Mesodermal cell (in vitro differentiated cells): ENCODE measurements around the gene TECPR1.

Source experiments
- H3K27ac ChIP-seq: 2 replicates; pipeline ENCODE4 v1.7.0; 2013; ENCODE audit warnings: mild to moderate bottlenecking, low read depth, low read length, moderate library complexity; ENCODE audit not compliant: severe bottlenecking
- H3K36me3 ChIP-seq: 2 replicates; pipeline ENCODE4 v1.7.1; 2013; ENCODE audit warnings: mild to moderate bottlenecking, low read length, moderate library complexity; ENCODE audit not compliant: control insufficient read depth, insufficient read depth
- H3K4me1 ChIP-seq: one replicate; pipeline ENCODE4 v1.7.1; 2013; ENCODE audit warnings: mild to moderate bottlenecking, low read length; ENCODE audit not compliant: insufficient read depth, control insufficient read depth, poor library complexity, severe bottlenecking
- H3K4me3 ChIP-seq: 2 replicates; pipeline ENCODE4 v1.7.0; 2013; ENCODE audit warnings: low read length, control low read depth, mild to moderate bottlenecking; ENCODE audit not compliant: insufficient read depth, poor library complexity, severe bottlenecking; ENCODE audit errors: extremely low read depth
- H3K9me3 ChIP-seq: 2 replicates; pipeline ENCODE4 v1.7.1; 2013; ENCODE audit warnings: mild to moderate bottlenecking, low read length, moderate library complexity; ENCODE audit not compliant: control insufficient read depth
- WGBS, 2 experiments: methylation state at CpG; one replicate each; pipeline ENCODE4 v1.1.5; 2013; ENCODE audit warnings: missing lambda C conversion rate in 2 of 2; ENCODE audit not compliant: insufficient coverage in 2 of 2; 5-methylcytosine and 5-hydroxymethylcytosine counted together

Gene TECPR1

DNA sequence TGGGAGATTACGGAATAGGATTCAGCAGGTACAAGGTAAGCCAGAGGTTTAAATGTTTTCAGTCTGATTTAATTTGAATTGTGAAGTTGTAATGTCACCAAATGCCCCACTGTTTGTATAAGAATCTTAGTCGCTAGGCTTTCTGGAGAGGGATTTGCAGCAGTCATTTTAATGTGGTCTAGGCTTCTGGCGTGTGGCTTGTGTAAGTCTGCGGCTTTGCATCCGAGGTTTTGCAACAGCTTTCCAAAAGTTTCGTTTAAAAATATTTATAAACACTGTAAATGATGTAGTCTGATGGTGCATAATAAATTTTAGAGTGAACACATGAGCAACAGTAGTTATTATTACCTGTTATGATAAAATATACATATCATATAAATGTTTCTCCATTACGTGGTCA lies 66.9 kb downstream of the TECPR1 start:
- H3K27ac ChIP-seq, result no peak overlapping the region
- 94 to 100% methylated on average over 2 of the region's 7 CpGs for WGBS, 2 experiments
- no peak overlapping the region for H3K4me3 ChIP-seq
- no peaks in the 10 kb centered on the region for H3K4me1 ChIP-seq
- peaks cover 22% of the 10 kb centered on the region for H3K36me3 ChIP-seq
- H3K9me3 ChIP-seq, result no peaks in the 10 kb centered on the region

GRCh38 chr7:98180751-98181150 lies 71.3 kb downstream of the TECPR1 start:
- H3K36me3 ChIP-seq, result peaks cover 12% of the 10 kb centered on the region
- WGBS, 2 experiments, result 94 to 97% methylated on average over 8 of the region's 8 CpGs
- H3K9me3 ChIP-seq, result no peaks in the 10 kb centered on the region

DNA sequence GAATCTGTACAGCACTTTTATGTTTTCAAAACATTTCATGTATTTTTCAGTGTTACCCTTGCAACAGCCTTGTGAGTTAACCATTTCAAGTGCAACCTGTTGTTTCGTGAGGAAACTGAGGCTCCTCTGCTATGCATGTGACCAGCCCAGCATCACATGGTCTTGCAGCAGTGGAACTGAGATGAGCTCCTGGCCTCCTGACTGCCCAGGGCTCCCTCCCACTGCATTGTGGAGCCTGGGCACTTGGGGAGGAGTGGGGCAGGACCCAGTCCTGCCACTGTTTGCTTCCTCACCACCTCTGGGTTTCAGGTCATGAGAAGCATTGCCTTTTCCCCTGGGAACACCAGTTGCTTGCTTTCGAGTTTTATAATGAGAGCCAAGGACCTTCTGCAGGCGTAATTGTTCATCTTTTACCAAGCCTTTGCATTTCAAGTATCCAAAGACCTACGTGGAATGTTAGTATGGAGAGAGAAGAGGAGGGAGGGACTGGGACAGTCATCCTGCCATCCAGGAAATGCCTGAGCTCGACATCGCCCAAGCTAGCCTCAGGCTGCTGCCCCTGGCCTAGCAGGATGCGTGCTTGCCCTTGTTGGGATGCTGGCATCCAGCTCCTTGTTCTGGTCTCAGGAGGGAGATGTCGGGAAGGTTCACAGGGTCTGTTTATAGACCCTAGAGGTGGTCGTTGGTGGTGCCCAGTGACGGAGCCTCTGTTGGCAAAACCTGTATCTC lies 73.1 kb downstream of the TECPR1 start:
- Histone ChIP-seq H3K9me3 (no peaks in the 10 kb centered on the region), H3K36me3 (peaks cover 27% of the 10 kb centered on the region), H3K4me1 (peaks cover 8% of the 10 kb centered on the region), H3K4me3 (no peak overlapping the region), H3K27ac (no peak overlapping the region)
- 70 to 92% methylated on average over 6 to 9 of the region's 10 CpGs for WGBS, 2 experiments

More at GRCh38 chr7:98180751-98181150, 71.3 kb downstream of the TECPR1 start:
- H3K27ac ChIP-seq, result no peak overlapping the region
- H3K4me3 ChIP-seq, result no peak overlapping the region
- peaks cover 8% of the 10 kb centered on the region for H3K4me1 ChIP-seq

- WGBS, 2 experiments, result 88 to 97% methylated on average over 15 to 16 of the region's 16 CpGs
- peaks cover 27% of the 10 kb centered on the region for H3K36me3 ChIP-seq
Measured at GRCh38 chr7:98178321-98178720, 73.7 kb downstream of the TECPR1 start.

GRCh38 chr7:98177553-98177952 lies 74.5 kb downstream of the TECPR1 start:
- Histone ChIP-seq H3K4me1 (peaks cover 8% of the 10 kb centered on the region), H3K4me3 (no peak overlapping the region), H3K36me3 (peaks cover 27% of the 10 kb centered on the region), H3K9me3 (no peaks in the 10 kb centered on the region), H3K27ac (no peak overlapping the region)
- WGBS, 2 experiments, result 93 to 95% methylated on average over 3 to 5 of the region's 6 CpGs

More at GRCh38 chr7:98178321-98178720, 73.7 kb downstream of the TECPR1 start:
- Histone ChIP-seq H3K27ac (no peak overlapping the region), H3K9me3 (no peaks in the 10 kb centered on the region), H3K4me3 (no peak overlapping the region), H3K4me1 (peaks cover 8% of the 10 kb centered on the region)

GRCh38 chr7:98175260-98175940 lies 76.6 kb downstream of the TECPR1 start:
- peaks cover 29% of the 10 kb centered on the region for H3K36me3 ChIP-seq
- 89 to 93% methylated on average over 5 to 6 of the region's 8 CpGs for WGBS, 2 experiments

GRCh38 chr7:98174334-98175259 lies 77.4 kb downstream of the TECPR1 start:
- H3K4me1 ChIP-seq, result peaks cover 8% of the 10 kb centered on the region
- H3K4me3 ChIP-seq, result no peak overlapping the region
- no peaks in the 10 kb centered on the region for H3K9me3 ChIP-seq
- 95 to 96% methylated on average over 18 to 19 of the region's 20 CpGs for WGBS, 2 experiments
- H3K27ac ChIP-seq, result no peak overlapping the region
- H3K36me3 ChIP-seq, result peaks cover 28% of the 10 kb centered on the region

More at GRCh38 chr7:98175260-98175940, 76.6 kb downstream of the TECPR1 start:
- Histone ChIP-seq H3K4me3 (no peak overlapping the region), H3K9me3 (no peaks in the 10 kb centered on the region), H3K4me1 (peaks cover 8% of the 10 kb centered on the region), H3K27ac (no peak overlapping the region)

- no peaks in the 10 kb centered on the region for H3K9me3 ChIP-seq
Measured at GRCh38 chr7:98171449-98171848, 80.6 kb downstream of the TECPR1 start.

DNA sequence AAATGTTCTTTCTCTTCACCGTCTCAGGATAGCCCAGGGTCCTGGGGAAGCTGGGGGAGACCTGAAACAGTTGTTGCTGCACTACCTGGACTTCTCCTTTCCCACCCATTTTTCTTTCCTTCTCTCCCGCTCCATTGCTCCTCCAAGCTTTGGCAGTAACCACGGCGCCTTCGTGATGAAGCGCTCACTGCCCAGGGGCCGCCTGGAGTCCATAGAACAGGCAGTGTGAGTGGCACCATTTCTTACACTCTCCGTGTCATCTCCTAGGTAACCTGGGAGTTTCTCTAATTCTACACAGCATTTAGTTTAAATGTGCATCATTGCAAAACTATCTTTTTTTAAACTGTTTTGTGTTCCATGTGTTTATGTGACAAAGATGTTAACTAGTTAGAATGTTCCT lies 81.1 kb downstream of the TECPR1 start:
- Histone ChIP-seq H3K27ac (no peak overlapping the region), H3K4me3 (no peak overlapping the region), H3K4me1 (no peaks in the 10 kb centered on the region), H3K36me3 (peaks cover 28% of the 10 kb centered on the region), H3K9me3 (no peaks in the 10 kb centered on the region)
- 94 to 96% methylated on average over 6 of the region's 8 CpGs for WGBS, 2 experiments

More at GRCh38 chr7:98171449-98171848, 80.6 kb downstream of the TECPR1 start:
- H3K4me3 ChIP-seq, result no peak overlapping the region
- 97 to 98% methylated on average over 20 of the region's 24 CpGs for WGBS, 2 experiments
- peaks cover 28% of the 10 kb centered on the region for H3K36me3 ChIP-seq
- H3K4me1 ChIP-seq, result no peaks in the 10 kb centered on the region
- no peak overlapping the region for H3K27ac ChIP-seq

DNA sequence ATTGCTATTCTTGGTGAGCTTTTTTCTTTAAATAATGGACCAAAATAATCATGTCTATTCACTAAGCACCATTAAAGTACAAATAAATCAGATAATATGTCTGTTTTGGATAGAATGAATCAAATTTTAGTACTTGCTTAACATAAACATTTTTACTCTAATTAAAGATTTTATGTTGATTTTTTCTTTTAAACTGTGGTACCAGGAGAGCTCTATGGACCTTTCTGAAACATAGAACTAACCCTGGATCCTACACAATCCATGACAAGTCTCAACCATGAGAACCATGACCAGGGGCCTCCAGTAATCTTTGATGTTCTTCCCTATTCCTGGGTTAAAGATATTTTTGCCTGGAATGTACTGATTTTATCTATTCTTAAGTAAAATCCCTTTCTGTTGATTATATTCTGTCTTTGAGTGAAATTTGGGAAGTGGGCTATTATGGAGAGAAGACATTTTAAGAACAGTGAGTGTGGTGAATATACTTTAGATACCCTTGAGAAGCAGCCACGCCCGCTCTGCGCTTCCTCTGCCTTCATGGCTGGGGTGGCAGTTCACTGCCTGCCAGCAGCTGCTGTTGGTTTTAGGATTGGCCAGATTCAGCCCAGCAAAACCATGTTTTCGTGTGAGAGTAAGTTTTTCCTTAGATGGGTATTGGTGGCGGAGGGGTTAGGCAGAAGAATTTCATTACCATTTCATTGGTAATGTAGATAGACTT lies 83.0 kb downstream of the TECPR1 start:
- Histone ChIP-seq H3K27ac (no peak overlapping the region), H3K9me3 (no peaks in the 10 kb centered on the region), H3K36me3 (peaks cover 14% of the 10 kb centered on the region), H3K4me1 (no peaks in the 10 kb centered on the region), H3K4me3 (no peak overlapping the region)
- WGBS, 2 experiments, result 80 to 100% methylated on average over 3 to 4 of the region's 5 CpGs
